Astrocyte of the cerebellum (primary cell): ENCODE data around the gene QRICH1.

Experiments
- DNase-seq: peaks from one replicate; pipeline ENCODE4 v3.0.0-alpha.2; 2011; ENCODE audit warnings: low read depth
- H3K4me3 ChIP-seq: 2 replicates; pipeline ENCODE4 v1.5.1; 2011; ENCODE audit warnings: mild to moderate bottlenecking, low read depth, low read length, moderate library complexity
- in situ Hi-C: cut with HindIII; loops from 2 replicates; pipeline ENCODE4 v1.10.0; 2017; ENCODE audit warnings: low sequenced_read_pairs
- TF ChIP-seq, protein P1 (sequence below): IDR thresholded peaks from 2 replicates; pipeline ENCODE4 v1.5.1; 2012; ENCODE audit warnings: low read length, low read depth, moderate library complexity, mild to moderate bottlenecking; ENCODE audit errors: missing control alignments

Gene QRICH1

DNA sequence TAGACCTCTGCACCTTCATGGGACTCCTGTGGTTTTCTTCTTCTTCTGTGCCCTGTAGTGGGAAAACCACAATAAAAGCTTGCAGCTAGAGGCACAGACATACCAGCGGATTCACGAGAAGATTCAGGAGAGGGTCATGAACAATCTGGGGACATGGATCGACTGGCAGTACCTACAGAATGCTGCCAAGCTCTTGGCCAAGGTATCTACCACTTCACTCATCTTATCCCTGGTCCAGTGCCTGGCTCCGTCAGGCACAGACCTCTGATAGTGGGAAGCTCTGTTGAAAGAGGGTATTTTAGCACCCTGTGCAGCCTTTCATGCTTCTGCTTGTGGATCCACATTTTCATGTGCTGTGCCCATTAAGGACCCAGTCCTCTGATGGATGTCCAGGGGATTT lies 113.6 kb downstream of the QRICH1 start:
- in situ Hi-C loops: no loop called here
- TF ChIP-seq, protein P1, sequence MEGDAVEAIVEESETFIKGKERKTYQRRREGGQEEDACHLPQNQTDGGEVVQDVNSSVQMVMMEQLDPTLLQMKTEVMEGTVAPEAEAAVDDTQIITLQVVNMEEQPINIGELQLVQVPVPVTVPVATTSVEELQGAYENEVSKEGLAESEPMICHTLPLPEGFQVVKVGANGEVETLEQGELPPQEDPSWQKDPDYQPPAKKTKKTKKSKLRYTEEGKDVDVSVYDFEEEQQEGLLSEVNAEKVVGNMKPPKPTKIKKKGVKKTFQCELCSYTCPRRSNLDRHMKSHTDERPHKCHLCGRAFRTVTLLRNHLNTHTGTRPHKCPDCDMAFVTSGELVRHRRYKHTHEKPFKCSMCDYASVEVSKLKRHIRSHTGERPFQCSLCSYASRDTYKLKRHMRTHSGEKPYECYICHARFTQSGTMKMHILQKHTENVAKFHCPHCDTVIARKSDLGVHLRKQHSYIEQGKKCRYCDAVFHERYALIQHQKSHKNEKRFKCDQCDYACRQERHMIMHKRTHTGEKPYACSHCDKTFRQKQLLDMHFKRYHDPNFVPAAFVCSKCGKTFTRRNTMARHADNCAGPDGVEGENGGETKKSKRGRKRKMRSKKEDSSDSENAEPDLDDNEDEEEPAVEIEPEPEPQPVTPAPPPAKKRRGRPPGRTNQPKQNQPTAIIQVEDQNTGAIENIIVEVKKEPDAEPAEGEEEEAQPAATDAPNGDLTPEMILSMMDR: no peak

More for the DNA sequence above, 113.6 kb downstream of the QRICH1 start:
- DNase-seq: no peak
- H3K4me3 ChIP-seq: no peak overlapping the region
